Middle frontal gyrus (tissue), 1 donor: Measurements from ENCODE around the gene CTDSPL.
A peak's percentile ranks its signal among the peaks of the same experiment; 100 is the strongest.

ENCODE experiments used
- DNase-seq: peaks from one replicate; pipeline ENCODE4 v3.0.0-alpha.2; 2015; ENCODE audit warnings: low spot score; ENCODE audit errors: extremely low spot score

The CTDSPL gene

DNA sequence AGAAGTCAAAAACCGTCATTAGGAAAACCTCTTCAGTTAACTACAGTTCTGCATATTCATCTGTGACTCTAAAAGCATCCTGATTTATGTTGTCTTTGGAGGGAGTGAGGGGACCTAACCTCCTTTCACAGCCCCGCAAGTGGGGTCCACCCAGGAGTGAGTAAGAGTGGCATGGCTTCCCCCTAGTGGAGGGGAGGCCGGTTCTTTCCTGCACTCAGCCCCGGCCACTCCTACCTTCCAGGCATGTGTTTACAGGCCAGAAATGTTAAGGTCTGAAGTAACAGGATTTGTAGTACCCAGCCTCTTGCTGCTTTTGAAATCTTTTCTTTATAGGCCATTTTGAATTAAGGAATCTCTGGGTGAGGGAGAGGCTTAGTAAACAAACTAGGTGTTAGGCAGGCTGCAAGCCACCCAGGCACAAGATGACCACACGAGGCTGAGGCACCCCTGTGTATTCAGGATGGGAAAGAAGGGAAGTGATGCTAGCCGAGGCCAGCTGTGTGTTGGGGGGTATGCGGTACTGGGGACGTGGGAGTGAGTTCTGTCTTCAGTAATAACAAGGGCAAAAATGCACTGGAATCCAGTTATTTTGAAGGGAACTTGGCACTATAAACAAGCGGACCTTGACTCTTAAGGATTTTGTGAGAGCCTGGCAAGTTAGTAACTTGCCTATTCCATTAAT is 50.5 kb downstream of the CTDSPL start:
- no peak for DNase-seq

DNA sequence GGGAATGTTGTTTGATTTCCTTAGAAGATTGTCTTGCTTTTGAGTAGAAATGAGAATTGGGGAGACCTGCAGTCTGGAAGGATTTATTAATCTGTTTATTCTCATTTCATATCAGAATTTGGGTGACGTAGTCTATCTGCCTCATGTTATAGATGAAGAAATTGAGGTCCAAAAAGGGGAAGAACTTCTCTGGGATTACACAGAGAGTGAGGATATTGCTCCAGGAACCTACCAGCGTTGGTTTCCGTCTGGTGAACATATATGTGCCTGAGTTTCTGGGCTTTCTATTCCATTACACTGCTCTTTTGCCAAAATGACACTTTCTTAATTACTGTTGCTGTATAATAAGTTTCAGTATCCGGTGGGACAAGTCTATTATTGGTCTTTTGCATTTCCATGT is 51.8 kb downstream of the CTDSPL start:
- DNase-seq: no peak

DNA sequence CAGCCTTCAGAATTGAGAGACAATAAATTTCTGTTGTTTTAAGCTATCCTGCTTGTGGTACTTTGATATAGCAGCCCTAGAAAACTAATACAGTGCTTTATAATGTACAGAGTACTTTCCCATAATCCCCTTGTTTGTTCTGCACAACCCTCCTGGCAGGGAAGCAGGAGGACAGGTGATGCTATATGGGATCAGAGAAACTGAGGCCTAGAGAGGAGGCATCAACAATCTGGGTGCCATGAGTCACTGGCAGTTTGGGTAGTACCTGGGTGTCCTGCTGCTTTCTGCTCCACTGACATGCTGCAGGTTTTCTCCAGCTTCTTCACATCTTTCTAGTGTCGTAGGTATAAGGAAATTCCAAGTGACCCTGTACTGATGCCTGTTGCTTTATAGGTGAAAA is 55.0 kb downstream of the CTDSPL start:
- DNase-seq: no peak

DNA sequence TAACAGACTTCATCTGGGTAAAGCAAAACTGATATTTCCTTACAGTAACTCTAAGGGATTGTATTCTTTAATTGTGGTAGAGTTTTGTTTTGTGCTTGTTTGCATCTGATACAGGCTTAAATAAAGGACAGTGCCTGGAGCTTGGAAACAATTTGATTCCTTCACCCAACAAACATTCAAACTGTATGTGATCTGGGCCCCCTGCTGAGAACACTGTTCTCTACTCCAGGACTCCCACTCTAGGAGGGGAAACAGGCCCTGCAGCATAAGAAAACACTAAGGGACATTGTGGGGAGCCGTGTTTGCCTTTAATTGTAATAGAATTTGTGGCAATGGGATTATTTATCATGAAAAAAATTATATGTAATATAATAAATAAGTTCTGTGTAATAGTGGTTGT is 56.9 kb downstream of the CTDSPL start:
- DNase-seq: no peak

DNA sequence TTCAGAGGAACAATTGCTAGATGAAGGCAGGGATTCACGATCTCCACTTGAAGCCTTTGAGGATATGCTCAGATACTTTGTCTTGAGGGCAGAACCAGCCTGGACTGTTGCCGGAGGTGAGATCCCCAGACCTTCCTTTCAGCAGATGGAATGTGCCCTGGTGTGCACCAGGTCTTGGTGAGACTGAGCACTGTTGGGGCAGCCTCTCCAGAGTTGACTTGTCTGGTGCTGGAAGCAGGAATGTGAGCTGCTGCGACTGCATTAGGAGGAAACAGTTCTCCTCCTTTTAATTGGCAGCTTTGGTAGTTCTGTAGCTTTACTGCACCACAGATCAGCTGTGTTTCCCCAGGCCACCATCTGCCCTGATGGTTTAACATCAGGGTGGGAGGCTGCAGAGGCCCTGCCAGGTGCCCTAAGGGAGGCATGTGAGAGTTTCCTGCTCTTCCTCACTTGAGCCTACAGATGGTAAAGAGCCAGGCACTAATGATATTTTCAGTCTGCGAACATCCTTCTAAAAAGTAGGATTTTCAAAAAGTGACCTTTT is 58.5 kb downstream of the CTDSPL start:
- DNase-seq: no peak

DNA sequence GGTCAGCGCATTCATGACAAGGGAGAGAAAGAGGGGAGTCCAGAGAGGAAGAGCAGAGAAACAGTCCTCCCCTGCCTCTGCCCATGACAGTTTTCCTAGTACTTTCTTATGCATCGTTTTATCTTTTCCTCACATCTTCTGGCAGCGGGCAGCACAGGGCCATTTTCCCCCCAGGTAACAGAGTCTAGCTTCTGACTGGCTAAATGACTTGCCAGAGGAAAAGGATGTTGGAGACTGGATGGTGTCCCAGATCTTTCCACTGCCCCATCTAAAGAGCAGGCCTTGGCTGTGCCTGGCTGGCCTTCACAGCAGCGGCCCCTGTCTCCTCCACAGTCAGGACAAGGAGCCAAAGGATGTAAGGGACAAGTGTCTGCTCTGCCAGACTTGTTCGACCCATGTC is 59.3 kb downstream of the CTDSPL start:
- DNase-seq: no peak

DNA sequence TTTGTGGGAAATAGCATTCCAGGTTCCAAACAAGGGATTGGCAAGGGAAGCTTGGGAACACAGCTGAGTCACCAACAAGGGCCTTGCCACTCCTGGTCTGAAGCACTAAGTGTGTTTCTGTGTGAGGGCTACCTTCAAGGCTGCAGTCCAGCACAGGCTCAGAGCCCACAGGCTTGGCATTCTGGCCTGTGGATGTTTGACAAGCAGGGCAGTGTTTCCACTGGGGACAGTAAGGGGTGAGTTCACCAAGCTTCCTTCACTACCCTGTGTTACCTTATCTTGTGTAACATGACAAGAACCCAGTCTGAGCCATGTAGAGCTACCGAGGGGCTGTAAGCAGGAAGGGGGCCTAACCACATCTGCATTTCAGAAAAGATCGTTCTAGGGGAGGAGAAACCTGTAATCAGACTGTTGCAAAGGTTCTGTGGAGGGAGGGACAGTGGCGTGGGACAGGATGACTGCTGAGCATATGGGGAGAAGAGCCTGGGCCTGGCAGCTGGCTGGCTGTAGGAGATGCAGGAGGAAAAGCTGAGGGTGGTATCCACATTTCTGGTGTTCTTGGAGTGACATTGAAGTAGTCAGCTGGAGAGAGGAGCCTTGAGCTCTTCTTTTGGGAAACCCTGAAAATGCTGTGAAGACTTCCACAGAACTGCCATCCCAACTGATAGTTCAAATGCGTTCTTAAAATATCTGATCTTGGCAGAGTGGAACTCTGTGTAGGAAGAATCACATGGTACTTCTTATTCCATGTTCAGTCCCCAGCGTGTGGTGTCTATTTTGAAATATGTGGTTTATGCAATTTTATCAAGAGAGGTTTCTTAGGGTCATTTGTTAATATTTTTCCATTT is 61.3 kb downstream of the CTDSPL start:
- peak; percentile 38 for DNase-seq

DNA sequence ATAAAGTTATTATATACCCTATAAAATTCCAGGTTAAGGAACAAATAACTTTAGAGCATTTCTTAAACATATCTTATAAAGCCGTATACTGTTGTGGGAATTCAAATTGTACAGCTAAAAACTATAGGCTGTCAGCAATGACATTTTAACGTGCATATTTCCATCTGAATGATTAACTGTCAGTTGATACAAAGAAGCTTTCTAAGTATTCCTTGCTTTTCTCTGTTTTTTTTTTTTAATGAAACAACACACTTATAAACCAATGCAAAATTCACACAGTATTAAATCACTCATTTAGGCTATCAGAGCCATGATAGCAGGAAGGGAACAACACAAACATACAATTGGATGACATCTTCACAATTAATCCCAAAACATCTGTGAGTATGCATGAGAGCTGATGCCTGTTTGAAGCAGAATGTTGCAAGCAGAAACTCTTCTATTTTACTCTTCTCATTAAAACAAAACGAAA is 61.9 kb downstream of the CTDSPL start:
- DNase-seq: no peak

DNA sequence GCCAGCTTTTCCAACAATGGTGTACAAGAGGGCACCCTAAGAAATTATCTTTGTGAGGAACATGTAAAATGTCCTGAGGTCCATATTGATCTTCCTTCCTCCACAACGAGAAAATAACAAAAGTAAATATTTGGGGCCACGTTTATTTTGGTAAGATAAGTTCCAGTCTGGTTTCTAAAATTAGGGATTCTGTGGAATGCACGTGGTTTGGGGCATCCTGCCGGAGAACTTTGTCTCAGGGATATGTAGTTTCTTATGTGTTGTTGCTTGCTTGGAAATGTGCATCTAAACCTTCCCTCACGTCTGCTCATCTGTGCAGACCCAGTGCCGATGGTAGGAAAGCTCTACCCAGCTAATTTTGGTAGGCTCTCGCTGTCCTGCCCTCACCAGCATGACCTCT is 62.8 kb downstream of the CTDSPL start:
- DNase-seq: no peak

DNA sequence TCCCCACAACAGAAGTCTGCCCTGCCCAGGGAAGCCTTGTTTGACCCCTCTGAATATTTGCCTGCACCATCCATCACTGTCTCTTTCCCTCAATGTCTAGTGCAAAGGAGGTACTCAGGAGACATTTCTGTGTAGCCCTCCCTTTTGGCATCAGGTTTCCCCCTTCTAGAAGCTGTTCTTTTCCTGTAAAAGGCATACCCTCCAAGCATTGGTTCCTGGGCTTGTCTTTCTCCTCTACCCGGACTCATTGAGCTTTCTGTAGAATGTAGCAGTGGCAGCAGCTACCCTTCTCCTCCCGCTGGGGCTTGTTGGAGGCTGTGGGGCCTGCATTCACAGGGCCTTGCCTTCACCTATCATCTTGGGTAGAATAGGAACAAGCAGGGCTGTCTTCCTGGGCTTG is 63.5 kb downstream of the CTDSPL start:
- DNase-seq: no peak

DNA sequence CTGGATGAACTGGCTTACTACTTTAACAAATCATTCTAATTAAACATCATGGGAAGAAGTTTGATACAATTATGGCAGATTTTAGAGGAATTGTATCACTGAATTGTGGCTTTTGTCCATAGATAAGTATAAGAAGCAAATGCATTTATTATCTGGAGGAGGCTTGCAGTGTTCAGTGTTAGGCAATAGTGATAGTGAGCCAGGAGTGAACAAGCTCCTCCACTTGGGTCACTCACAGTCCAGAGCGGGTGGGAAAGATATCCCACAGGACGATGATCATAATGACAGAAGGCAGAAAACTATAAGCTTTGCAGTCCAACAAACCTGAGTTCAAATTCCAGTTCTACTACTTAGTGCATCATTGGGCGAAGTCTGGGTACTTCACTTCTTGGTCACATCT is 64.9 kb downstream of the CTDSPL start:
- DNase-seq: no peak

DNA sequence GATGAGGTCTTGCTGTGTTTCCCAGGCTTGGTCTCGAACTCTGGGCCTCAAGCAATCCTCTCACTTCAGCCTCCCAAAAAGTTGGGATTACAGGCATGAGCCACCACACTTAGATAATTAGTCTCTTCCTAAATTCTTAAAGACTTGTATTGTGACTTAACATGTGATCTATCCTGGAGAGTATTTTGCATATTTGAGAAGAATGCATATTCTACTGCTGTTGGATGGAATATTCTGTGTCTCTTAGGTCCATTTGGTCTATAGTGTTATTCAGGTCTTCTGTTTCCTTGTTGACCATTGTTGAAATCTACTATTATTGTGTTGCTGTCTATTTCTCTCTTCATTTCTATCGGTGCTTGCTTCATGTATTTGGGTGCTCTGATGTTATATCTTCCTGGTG is 68.8 kb downstream of the CTDSPL start:
- no peak for DNase-seq

DNA sequence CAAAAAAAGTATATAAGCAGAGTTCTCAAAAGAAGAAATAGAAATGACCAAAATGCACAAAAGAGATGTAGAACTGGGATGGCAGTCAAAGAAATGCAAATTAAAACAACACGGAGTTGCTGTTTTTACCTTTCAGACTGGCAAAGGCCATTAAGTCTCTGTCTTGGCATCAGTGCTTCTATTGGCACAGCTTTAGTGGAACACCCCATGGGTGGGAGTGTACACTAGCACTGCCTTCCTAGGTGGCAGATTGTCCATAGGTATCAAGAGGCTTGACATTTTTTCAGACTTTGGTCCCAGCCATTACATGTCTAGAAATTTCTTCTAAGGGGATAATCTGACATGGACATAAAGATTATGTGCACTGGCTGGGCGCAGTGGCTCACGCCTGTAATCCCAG is 70.8 kb downstream of the CTDSPL start:
- DNase-seq: no peak

DNA sequence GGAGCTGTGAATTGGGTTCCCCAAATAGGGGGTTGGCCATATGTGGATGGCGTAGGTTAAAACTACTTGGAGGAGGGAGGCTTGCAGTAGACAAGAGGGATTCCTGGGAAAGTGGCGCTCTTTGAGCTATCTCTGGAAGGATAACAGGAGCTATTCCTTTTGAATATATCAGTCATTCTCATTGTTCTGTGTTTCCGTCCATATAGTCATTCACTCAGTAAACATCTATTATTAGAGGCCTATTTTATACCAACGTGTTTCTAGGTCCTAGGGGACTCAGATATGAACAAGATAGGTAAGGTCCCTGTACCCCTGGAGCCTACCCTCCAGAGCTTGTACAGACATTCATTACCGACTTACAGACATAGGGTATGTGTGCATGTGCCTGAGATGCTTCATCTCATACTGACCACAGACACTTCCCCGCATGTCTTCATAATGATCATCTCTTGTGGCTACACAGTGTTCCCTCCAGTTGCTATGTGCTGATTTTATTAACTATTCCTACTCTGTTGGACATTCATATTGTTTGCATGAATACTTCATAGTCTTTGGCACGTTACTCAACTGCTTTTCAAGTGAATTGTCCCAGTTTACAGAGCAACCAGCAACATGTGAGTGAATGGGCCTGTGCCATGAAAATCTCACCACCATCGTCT is 73.1 kb downstream of the CTDSPL start:
- DNase-seq: no peak

DNA sequence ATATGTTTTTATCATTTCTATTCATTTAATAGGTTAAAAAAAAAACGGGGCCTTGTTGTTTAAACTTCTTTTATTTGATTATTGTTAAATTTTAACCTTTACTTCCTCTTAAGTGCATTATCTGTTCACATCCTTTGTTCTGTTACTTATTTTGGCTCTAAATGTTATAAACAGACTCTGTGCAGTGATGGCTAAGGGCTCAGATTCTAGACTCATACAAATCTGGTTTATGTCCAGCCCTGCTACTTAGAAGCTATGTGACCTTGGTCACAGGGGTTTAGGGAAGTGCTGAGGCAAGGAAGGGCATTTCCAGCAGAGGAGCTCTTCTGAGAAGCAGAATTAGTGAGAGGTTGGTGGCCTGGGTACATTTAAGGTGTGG is 73.6 kb downstream of the CTDSPL start:
- DNase-seq: no peak

DNA sequence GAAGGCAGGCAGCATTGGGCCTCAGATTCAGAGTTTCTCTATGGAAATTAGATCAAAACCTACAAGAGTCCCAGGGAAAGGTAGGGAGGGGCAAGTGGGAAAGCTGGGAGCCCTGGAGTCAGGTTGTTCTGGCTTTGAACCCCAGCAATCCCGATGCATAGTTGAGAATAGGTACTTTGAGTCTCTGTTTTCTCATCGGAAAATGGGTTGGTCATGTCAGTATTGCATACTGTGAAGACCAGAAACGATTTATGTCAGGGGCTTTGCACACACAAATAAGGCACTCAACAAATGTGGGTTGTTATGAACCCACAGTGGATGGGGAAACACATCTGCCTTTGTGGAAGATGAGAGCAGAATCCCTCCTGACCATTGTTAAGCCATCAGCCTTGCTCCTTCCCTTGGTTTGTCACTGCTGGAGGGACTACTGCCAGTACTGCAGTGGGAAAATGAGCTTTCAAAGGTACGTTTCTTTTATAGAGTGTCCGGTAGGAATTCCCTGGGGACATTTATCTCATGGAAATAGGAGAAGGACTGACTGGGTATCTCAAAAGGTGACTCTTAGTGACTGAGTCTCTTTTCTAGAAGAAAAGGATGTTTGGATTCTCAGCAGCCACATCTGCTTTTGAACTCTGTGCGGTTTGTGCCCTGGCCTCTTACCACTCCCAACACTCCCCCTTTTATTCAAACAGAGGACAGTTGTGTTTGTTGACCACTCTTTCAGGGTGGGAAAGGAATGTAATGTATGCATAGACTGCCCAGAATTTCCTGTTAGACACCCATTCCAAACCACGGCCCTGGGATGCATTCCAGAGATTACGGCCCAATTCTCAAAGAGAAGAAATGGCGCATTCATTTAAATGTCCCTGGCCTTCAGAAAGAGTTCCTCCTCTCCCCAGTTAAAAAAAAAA is 74.3 kb downstream of the CTDSPL start:
- DNase-seq: no peak

DNA sequence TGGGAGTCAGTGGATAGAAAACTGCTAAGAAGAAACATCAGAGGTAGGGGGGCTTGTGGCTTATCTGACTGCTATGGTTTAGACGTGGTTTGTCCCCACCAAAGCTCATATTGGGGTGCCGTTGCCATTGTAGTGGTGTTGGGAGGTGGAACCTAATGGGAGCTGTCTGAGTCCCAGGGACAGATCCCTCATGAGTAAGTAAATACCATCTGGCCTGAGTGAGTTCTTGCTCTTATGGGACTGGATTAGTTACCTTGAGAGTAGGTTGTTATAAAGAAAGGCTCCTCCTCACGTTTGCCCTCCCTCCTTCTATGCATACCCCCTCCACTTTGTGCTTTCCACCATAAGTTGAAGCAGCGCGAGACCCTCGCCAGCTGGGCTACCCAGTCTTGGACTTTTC is 75.5 kb downstream of the CTDSPL start:
- no peak for DNase-seq

DNA sequence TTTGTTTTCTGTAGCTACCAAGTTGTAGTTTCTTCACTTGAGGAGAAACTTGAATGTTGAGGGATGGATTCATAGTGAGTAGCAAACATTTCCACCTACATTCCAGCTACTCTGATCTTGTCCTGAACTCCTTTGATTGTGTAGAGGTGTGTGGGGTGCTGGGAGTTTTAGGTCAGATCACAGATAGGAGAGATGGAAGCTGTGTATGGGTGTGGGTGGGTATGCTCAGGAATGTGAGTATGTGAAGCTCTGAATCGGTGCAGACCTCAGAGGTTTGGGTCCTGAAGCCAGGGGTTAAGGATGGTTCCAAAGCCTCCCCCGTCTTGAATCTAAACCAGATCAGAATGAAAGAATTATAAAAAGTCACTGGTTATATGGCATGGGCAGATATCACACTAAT is 76.3 kb downstream of the CTDSPL start:
- DNase-seq: no peak

DNA sequence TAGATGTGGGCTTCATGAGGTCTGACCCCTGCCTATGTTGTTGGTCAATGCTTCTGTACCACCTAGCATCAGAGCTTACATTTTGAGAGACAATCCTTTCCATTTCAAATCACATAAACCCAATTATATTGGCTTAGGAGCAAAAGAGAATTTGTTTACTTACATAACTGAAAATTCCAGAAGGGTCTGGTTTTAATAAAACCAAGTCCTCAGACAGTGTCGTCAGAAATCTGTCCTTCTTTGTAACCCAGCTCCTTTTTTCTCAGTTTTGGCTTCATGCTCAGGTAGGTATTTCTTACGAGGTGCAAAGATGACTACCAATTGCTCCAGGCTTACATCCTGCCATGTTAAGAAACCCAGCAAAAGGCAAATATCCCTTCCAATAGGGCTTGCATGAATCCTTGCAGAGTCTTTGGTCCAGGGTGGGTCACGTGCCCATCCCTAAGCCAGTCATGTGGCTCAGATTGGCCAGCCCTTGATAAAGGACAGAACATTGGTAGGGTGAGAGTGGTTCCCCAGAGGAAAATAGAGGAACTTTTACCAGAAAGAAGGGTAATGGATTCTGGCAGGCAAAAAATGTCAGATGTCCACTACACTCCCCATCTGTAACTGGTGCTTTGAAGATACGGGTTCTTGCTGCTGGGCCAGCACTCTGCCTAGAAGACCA is 78.7 kb downstream of the CTDSPL start:
- no peak for DNase-seq
